GM12872 (cell line): ENCODE data around the gene ADAMTS17.

Source experiments
- CTCF ChIP-seq: IDR thresholded peaks from 3 replicates; pipeline ENCODE4 v1.5.1; 2011; ENCODE audit warnings: low read depth, mild to moderate bottlenecking, low read length, moderate library complexity; ENCODE audit not compliant: insufficient read depth

ADAMTS17 gene

DNA sequence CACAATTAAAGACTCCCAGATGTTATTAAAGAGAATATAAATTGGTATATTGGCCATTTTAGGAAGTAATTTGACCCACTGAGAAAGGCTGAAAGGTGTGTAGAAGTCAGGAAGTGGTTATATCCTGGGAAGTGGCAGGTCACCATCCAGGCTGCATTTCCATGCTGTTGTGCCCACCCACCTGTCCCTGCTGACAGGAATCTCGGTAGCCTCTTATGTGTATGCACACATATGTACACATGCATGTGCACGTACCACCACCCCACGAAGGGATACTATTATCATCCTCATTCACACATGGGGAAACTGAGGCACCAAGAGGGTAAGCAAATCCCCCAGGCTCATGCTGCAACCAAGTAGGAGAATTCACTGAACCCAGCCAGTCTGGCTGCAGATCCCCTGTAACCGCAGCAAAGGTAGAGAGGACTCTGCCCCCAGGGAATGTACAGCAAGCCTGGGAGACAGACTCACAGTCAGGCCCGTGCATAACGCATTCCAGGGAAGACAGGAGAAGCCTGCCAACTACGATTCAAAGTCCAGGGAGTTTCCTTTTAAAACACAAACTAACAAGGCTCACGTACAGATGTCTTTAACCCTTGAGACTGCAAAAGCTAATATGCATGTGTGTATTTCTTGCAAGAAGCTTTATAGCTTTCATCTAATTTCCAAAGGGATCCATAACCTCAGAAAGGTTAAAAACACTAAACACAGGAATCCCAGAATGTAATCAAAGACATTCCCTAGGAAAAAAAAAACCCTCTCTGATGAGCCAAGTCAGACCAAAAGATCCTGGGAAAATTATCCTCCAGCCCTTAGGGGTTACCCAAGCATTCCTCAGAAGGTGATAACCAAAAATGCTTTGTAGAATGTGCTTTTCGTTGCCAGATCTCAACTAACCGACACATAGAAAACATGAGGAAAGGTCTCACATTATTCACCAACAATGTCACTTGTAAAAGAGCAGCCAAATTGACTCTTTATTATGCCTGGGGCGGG, 129.6 kb downstream of the ADAMTS17 start:
- TF ChIP-seq CTCF = no peak

GRCh38 chr15:100210338-100210737, 131.4 kb downstream of the ADAMTS17 start:
- no peak for TF ChIP-seq CTCF

DNA sequence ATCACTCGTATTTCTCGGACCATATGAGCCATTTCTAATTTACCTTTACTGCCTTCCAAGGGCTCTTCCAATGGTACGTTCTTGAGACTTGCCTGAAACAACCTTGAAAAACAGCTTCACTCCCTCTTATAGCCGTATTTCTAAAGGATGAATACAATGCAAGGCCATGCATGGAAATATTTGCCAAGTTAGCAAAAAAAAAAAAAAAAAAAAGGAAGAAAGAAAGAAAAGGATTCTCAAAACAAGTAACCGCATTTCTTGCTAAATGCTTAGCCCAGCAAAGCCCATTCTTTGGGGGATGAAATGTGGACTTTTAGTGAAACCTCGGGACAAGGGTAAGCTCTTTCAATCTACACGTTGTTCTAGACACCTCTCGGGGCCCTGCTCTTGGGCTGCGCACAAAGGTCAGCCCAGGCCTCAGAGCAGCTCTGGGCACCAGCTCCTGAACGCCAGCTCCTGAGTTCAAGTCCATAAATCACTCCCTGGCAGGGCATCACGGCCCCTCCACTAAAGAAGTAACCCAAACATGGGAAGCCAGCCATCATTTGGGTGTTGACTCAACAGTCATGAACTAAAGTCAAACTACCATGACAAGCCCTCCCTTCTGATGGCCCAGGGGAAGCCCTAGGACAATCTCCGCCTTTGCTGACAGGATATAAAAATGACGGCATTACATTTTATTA, 132.7 kb downstream of the ADAMTS17 start:
- TF ChIP-seq CTCF = no peak

DNA sequence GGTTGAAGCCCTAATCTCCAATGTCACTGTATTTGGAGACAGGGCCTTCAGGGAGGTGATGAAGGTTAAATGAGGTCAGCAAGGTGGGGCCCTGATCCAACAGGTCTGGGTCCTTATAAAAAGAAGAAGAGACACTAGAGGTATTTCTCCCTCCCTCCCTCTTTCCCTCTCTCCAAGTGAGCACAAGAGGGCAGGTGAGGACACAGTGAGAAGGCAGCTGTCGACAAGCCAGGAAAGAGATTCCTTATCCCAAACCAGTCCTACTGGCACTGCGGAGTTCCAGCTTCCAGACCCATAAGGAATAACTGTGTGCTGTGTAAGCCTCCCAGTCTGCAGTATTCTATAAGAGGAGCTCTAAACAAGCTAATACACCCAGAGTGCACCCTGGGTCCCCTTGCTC, 134.7 kb downstream of the ADAMTS17 start:
- TF ChIP-seq CTCF = no peak

DNA sequence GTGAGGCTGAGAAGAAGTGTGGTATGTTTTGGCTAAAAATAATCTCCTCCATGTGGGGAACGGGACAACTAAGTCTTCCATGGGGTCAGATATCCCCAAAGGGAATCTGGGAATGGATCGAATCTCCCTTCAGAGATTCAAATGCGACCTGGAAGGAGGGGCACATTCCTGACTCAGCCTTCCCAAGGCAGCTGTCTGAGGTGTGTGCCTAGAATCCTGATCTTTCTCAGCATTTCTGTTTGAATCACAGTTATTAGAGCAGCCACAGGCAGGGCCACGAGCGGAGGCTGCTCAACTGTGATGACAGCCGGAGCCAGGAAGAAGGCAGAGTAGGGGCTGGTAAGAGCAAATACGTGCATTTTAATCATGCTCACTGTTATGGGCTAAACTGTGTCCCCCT, 135.1 kb downstream of the ADAMTS17 start:
- no peak for TF ChIP-seq CTCF

DNA sequence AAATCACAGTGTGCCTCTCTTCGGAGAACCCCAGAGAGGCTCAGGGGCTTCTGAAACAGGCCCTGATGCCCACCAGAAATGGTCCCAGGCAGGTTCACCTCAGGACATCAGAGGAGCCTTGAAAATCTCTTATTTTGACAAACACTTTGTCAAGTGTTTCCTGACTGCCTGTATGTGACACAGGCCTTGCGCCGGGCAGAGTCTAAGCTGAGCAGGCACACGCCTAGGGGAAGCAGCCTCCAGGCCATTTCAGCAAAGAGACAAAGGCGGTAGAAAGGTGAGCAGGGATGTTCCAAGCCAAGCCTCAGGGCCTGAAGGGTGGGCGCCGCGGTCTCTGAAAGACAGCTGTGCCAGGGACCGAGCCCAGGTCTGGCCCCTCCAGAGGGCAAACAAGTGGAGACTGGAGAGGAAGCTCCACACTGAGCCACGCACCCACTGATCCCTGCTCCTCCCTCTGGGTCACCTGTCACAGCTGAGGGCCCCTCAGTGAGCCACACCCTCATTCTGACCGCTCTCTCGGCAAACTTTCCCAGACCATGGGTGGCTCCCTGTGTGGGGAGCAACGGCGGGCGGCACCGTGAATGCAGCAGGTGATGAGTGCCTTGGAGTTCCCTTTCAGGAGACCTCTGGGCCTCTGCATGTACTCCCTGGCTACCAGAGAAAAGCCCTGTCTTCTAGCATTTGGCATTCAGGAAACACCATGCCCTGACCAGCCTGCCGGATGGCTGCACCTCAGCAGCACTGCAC, 136.1 kb downstream of the ADAMTS17 start:
- TF ChIP-seq CTCF = no peak

DNA sequence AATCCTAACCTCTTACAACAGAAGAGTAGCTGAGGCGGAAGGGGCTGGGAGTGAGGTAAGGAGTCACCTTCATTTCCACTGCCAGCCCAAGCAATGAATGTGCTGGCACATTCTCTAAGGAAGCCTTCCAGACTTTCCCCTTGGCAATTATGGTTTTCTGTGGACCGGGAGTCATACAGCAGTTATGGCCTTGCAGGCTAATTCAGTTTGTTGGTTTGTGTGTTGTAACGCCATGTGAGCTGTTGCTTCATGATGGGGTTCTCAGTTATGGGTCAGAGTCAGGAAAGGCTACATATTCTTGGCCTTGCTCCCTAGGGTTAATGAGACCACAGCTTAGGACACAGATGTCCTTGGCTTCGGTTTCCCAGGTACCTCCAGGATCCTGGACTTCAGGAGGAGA, 137.0 kb downstream of the ADAMTS17 start:
- no peak for TF ChIP-seq CTCF
